Stimulated activated CD4-positive, alpha-beta T cell treated with anti-CD3 and anti-CD28 coated beads, TNF-alpha, amount 100 ng/mL, for 24 hours (primary cell): ENCODE data around the gene CSGALNACT2.
A peak's percentile ranks its signal among the peaks of the same experiment; 100 is the strongest.
"Not testable (repeated sequence)": the region's sequence is repeated elsewhere in the genome, so short reads cannot be mapped to it uniquely, and the experiment has no call there.

ENCODE experiments used
- DNase-seq, 3 experiments: peaks; one replicate each; pipeline ENCODE4 v3.0.0-alpha.2; 2020; ENCODE audit warnings: low read depth in 3 of 3

The CSGALNACT2 gene

GRCh38 chr10:43181146-43181545, 42.9 kb downstream of the CSGALNACT2 start:
- DNase-seq: no peak

- not testable (repeated sequence) for DNase-seq
These were observed 45.5 kb downstream of the CSGALNACT2 start for GRCh38 chr10:43183764-43184163.

GRCh38 chr10:43186150-43186549, 47.9 kb downstream of the CSGALNACT2 start:
- no peak for DNase-seq

GRCh38 chr10:43187213-43187612, 49.0 kb downstream of the CSGALNACT2 start:
- DNase-seq: no peak

GRCh38 chr10:43188702-43189101, 50.5 kb downstream of the CSGALNACT2 start:
- no peak for DNase-seq

- DNase-seq: no peak
These were observed 52.0 kb downstream of the CSGALNACT2 start for GRCh38 chr10:43190289-43190688.

GRCh38 chr10:43190775-43191174, 52.5 kb downstream of the CSGALNACT2 start:
- no peak for DNase-seq

GRCh38 chr10:43192884-43193283, 54.6 kb downstream of the CSGALNACT2 start:
- DNase-seq: no peak

GRCh38 chr10:43193496-43194080, 55.3 kb downstream of the CSGALNACT2 start:
- no peak for DNase-seq

GRCh38 chr10:43194266-43194665, 56.0 kb downstream of the CSGALNACT2 start:
- DNase-seq: no peak

- no peak for DNase-seq
These were observed 56.6 kb downstream of the CSGALNACT2 start for GRCh38 chr10:43194859-43195258.

- DNase-seq: no peak
These were observed 57.3 kb downstream of the CSGALNACT2 start for GRCh38 chr10:43195557-43195956.

- no peak for DNase-seq
These were observed 58.1 kb downstream of the CSGALNACT2 start for GRCh38 chr10:43196131-43196980.

- DNase-seq: no peak
These were observed 59.0 kb downstream of the CSGALNACT2 start for GRCh38 chr10:43196981-43197833.

- peak in 1 of 3 experiments; percentile 14 for DNase-seq
These were observed 59.8 kb downstream of the CSGALNACT2 start for GRCh38 chr10:43197834-43198681.

GRCh38 chr10:43198682-43199005, 60.4 kb downstream of the CSGALNACT2 start:
- DNase-seq: no peak

GRCh38 chr10:43199088-43199683, 60.9 kb downstream of the CSGALNACT2 start:
- DNase-seq: no peak

- no peak for DNase-seq
These were observed 61.7 kb downstream of the CSGALNACT2 start for GRCh38 chr10:43199684-43200537.

GRCh38 chr10:43200538-43201390, 62.5 kb downstream of the CSGALNACT2 start:
- DNase-seq: no peak
